ENCODE data around the gene RAB18. TPM values are rescaled to one million over a fixed set of nuclear protein-coding genes. Genes with fewer than 3 reads are reported as not detected.

Gene RAB18
- polyA plus RNA-seq, 1 experiment = 15.6 TPM

DNA sequence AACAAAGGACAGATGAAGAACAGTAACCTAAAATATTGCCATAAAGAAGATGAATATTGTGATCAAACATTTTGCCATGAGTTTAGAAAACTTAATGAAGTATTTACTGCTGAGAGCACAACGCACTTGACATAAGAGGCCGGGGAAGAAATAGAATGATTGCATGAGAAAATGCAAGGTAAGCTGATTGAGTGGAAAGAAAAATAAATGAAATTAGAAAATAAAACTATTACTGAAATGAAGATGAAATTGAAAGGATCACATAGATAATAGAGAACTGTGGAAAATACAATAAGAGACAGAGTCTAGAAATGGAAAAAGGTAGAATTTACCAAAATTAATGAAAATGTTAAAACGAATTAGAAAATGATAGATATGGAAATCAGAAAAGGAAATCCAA lies 10.1 kb downstream of the RAB18 start:
- ChIA-PET CTCF (no interaction called here), POLR2A (interaction anchor here (0.6 kb wide), 1 partner anchor 144 kb away, joined by 3 read pairs; no protein-coding TSS in a partner anchor)
- Histone ChIP-seq H3K36me3 (ENCODE audit: control insufficient read depth, insufficient read depth, low read length) (peaks cover 1% of the 10 kb centered on the region; the same call in 1 of the 2 replicates), H3K27me3 (ENCODE audit: control insufficient read depth, insufficient read depth, low read length) (no peaks in the 10 kb centered on the region), H3K4me3 (ENCODE audit: low read depth, low read length) (no peak overlapping the region)
- TF ChIP-seq, protein P1, sequence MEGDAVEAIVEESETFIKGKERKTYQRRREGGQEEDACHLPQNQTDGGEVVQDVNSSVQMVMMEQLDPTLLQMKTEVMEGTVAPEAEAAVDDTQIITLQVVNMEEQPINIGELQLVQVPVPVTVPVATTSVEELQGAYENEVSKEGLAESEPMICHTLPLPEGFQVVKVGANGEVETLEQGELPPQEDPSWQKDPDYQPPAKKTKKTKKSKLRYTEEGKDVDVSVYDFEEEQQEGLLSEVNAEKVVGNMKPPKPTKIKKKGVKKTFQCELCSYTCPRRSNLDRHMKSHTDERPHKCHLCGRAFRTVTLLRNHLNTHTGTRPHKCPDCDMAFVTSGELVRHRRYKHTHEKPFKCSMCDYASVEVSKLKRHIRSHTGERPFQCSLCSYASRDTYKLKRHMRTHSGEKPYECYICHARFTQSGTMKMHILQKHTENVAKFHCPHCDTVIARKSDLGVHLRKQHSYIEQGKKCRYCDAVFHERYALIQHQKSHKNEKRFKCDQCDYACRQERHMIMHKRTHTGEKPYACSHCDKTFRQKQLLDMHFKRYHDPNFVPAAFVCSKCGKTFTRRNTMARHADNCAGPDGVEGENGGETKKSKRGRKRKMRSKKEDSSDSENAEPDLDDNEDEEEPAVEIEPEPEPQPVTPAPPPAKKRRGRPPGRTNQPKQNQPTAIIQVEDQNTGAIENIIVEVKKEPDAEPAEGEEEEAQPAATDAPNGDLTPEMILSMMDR (IDR thresholded peaks at IDR 0.05; ENCODE audit: insufficient read depth, low read depth, low read length) = no peak
- DNase-seq (ENCODE audit: low read depth) = no peak

DNA sequence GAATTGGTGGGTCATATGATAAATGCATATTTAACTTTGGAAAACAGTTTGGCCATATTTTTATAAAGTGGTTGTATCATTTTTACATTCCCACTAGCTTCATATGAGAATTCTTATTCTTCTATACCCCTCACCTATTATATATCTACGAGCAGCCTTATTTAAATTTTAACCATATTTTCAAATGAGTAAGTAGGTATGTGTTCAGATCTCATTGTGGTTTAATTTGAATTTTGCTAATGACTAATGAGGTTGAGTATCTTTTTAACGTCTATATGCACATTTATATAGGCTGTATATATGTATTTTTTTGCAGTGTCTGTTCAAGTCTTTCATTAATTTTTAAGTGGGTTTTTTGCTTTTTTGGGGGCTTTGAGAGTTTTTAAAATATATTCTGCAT lies 14.2 kb downstream of the RAB18 start:
- DNase-seq (ENCODE audit: low read depth) = no peak
- ChIA-PET CTCF (no interaction called here), POLR2A (no interaction called here)
- Histone ChIP-seq H3K36me3 (ENCODE audit: control insufficient read depth, insufficient read depth, low read length) (no peaks in the 10 kb centered on the region; the same call in 1 of the 2 replicates), H3K27me3 (ENCODE audit: control insufficient read depth, insufficient read depth, low read length) (no peaks in the 10 kb centered on the region), H3K4me3 (ENCODE audit: low read depth, low read length) (no peak overlapping the region)
- TF ChIP-seq, protein P1 (IDR thresholded peaks at IDR 0.05; ENCODE audit: insufficient read depth, low read depth, low read length) = no peak

DNA sequence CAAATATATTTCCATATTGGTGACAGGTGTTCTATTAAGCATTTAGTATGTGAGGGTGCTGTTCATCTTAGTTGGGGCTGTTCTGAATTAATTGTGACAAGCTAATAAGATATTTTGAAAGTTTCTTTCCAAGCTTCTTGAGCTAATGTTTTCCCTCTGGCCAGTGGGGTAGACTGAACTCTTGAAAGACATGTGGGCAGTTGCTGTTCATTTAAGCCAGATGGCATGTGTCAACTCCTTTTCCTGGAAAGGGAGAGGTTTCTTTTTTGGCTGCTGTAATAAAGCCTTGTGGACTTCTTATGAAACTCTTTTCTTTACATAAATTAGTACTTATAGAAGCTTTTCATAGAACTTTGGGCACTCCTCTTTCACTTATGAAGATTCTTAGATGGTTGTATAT lies 21.7 kb downstream of the RAB18 start:
- Histone ChIP-seq H3K4me3 (ENCODE audit: low read depth, low read length) (no peak overlapping the region), H3K36me3 (ENCODE audit: control insufficient read depth, insufficient read depth, low read length) (no peaks in the 10 kb centered on the region; the same call in 1 of the 2 replicates), H3K27me3 (ENCODE audit: control insufficient read depth, insufficient read depth, low read length) (no peaks in the 10 kb centered on the region)
- peak; percentile 46 for DNase-seq (ENCODE audit: low read depth)
- TF ChIP-seq, protein P1 (IDR thresholded peaks at IDR 0.05; ENCODE audit: insufficient read depth, low read depth, low read length) = no peak
- POLR2A ChIA-PET = interaction anchor here (0.5 to 0.6 kb wide), 2 partner anchors 27 to 447 kb away, joined by 3 to 10 read pairs; no protein-coding TSS in a partner anchor
- CTCF ChIA-PET = no interaction called here

DNA sequence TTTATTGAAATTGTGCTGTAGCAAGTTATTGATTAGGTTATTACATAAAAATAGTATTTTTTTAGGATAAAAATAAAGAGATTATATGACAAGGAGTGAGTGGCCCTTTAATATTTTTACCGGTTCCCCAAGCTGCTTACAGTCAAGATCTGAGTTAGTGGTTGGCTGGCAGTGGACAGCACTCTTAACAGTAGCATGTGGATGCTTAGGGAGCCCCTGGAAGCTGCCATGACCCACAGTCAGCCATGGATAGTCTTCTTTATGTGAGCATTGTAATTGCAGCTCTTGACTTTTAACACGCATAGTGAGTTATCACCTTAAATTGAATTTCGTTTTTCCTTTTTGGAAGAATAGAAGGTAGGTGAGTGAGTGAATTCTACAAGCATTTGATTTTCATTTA lies 22.1 kb downstream of the RAB18 start:
- Histone ChIP-seq H3K27me3 (ENCODE audit: control insufficient read depth, insufficient read depth, low read length) (no peaks in the 10 kb centered on the region), H3K4me3 (ENCODE audit: low read depth, low read length) (no peak overlapping the region), H3K36me3 (ENCODE audit: control insufficient read depth, insufficient read depth, low read length) (no peaks in the 10 kb centered on the region; the same call in 1 of the 2 replicates)
- ChIA-PET CTCF (interaction anchor here (0.7 kb wide), 1 partner anchor 868 kb away, joined by 3 read pairs; no protein-coding TSS in a partner anchor), POLR2A (interaction anchor here (0.5 kb wide), 1 partner anchor 26 kb away, joined by 10 read pairs; no protein-coding TSS in a partner anchor)
- DNase-seq (ENCODE audit: low read depth) = no peak
- TF ChIP-seq, protein P1 (IDR thresholded peaks at IDR 0.05; ENCODE audit: insufficient read depth, low read depth, low read length) = no peak

DNA sequence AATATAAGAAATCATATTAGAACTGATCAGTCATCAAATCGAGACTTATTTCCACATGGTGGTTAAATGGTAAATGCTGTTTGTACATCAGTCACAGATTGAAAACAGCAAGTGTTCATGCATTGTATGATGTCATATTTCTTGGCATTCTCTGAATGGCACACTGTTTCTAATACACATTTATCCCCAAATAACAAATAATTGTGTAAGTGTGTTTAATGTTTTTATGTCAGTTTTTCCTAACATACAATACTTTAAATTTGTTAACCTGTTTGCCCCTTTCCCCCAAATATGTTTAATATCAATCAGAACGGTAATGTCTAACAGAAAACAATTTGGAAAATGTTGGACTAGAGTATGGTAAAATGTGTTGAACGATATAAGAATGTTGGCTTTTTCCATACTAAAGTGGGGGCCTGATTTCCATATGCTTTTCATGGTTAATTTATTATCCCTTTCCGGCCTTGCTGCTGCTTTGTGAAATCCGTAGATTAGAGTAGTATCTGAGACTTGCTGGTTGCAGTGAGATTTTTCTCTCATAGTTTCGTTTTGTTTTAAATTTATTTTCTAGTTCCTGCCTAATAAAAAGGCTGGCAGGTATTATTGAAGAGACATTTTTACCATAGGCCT lies 23.7 kb downstream of the RAB18 start:
- POLR2A ChIA-PET = no interaction called here

More for the DNA sequence above, 23.7 kb downstream of the RAB18 start:
- no peak overlapping the region for H3K4me3 ChIP-seq (ENCODE audit: low read depth, low read length)
- H3K36me3 ChIP-seq (ENCODE audit: control insufficient read depth, insufficient read depth, low read length) = no peaks in the 10 kb centered on the region; the same call in 1 of the 2 replicates
- DNase-seq (ENCODE audit: low read depth) = no peak
- CTCF ChIA-PET = interaction anchor here (1.0 kb wide), 1 partner anchor 14 kb away, joined by 3 read pairs; no protein-coding TSS in a partner anchor
- TF ChIP-seq, protein P1 (IDR thresholded peaks at IDR 0.05; ENCODE audit: insufficient read depth, low read depth, low read length) = no peak
- no peaks in the 10 kb centered on the region for H3K27me3 ChIP-seq (ENCODE audit: control insufficient read depth, insufficient read depth, low read length)
